ENCODE measurements around the gene KLHL21. TPM values are rescaled to one million over a fixed set of nuclear protein-coding genes. Genes with fewer than 3 reads are reported as not detected.

The KLHL21 gene
- total RNA-seq, 2 donors from 2014 or later, result 142 to 156 TPM

- peak within 1 kb of the TSS; percentile 91 for H3K4me3 ChIP-seq
- DNase-seq (ENCODE audit: low spot score) (peak; percentile 66), ATAC-seq (ENCODE audit: insufficient number of reproducible peaks, low FRiP score, low read depth) (peak; percentile 93)
- no peaks in the 10 kb centered on the region for H3K27me3 ChIP-seq (replicated peaks; ENCODE audit: insufficient read depth)
- no peaks in the 10 kb centered on the region for H3K9me3 ChIP-seq
- peak within 1 kb of the TSS; percentile 50 to 59 for H3K27ac ChIP-seq
- TF ChIP-seq CTCF (IDR thresholded peaks at IDR 0.05), result peak; percentile 98
- peaks cover 14% of the 10 kb centered on the region for H3K36me3 ChIP-seq
- peaks cover 16 to 25% of the 10 kb centered on the region in 2 donors for H3K4me1 ChIP-seq (ENCODE audit: control insufficient read depth in 1 of 2, low read depth in 2 of 2)
Observed at GRCh38 chr1:6554031-6554906, 48.4 kb downstream of the KLHL21 start, which contains the start of gene NOL9. NOL9 (minus strand) TSS chr1:6554513; CDS start chr1:6554502, 11 bp downstream.

- H3K36me3 ChIP-seq, result peaks cover 49% of the 10 kb centered on the region
Observed at GRCh38 chr1:6547301-6547700, 55.4 kb downstream of the KLHL21 start.

GRCh38 chr1:6546326-6546725, 56.3 kb downstream of the KLHL21 start:
- H3K4me1 ChIP-seq (ENCODE audit: control insufficient read depth in 1 of 2, low read depth in 2 of 2), result no peaks in the 10 kb centered on the region
- no peak for DNase-seq (ENCODE audit: low spot score)
- peaks cover 55% of the 10 kb centered on the region for H3K36me3 ChIP-seq
- H3K4me3 ChIP-seq, result no peak overlapping the region
- TF ChIP-seq CTCF (IDR thresholded peaks at IDR 0.05), result no peak
- H3K27ac ChIP-seq, result no peak overlapping the region
- H3K27me3 ChIP-seq (replicated peaks; ENCODE audit: insufficient read depth), result no peaks in the 10 kb centered on the region
- no peak for ATAC-seq (ENCODE audit: insufficient number of reproducible peaks, low FRiP score, low read depth)
- no peaks in the 10 kb centered on the region for H3K9me3 ChIP-seq

More at GRCh38 chr1:6547301-6547700, 55.4 kb downstream of the KLHL21 start:
- Histone ChIP-seq H3K27me3 (replicated peaks; ENCODE audit: insufficient read depth) (no peaks in the 10 kb centered on the region), H3K4me1 (ENCODE audit: control insufficient read depth in 1 of 2, low read depth in 2 of 2) (no peaks in the 10 kb centered on the region), H3K4me3 (no peak overlapping the region), H3K9me3 (no peaks in the 10 kb centered on the region), H3K27ac (no peak overlapping the region)
- ATAC-seq (ENCODE audit: insufficient number of reproducible peaks, low FRiP score, low read depth) (no peak), DNase-seq (ENCODE audit: low spot score) (no peak)
- TF ChIP-seq CTCF (IDR thresholded peaks at IDR 0.05), result no peak

DNA sequence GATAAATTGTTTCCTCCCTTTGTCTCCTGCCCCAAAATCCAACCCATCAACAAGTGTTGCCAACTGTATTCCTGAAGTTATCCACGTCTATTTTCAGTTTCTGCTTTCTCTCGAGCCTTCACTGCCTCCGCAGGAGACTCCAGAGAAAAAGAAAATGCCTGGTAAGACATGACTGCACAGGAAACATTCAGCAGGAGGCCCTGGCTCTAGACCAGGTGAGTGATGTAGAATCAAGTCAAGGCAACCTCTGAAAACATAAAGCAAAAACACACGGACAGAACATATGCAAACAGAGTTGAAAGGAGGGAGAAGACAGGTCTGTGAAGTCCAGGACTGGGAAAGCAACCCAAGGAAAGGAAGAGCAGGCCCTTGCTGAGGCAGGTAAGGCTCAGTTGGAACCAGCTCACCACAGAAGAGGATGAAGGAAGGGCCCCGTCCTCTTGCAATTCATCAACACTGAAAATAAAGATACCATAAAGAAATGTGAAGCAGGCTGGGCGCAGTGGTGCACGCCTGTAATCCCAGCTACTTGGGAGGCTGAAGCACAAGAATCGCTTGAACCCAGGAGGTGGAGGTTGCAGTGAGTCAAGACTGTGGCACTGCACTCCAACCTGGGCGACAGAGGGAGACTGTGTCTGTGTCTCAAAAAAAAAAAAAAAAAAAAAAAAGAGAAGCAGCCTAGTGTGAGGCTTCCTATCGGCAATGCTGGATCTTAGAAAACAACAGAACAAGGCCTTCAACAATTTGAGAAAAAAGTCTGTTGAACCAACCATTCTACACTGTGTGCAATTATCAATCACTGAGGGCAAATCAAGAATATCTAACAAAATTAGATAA, 57.2 kb downstream of the KLHL21 start:
- H3K9me3 ChIP-seq, result no peaks in the 10 kb centered on the region
- peaks cover 56% of the 10 kb centered on the region for H3K36me3 ChIP-seq
- TF ChIP-seq CTCF (IDR thresholded peaks at IDR 0.05), result no peak
- no peaks in the 10 kb centered on the region for H3K27me3 ChIP-seq (replicated peaks; ENCODE audit: insufficient read depth)
- DNase-seq (ENCODE audit: low spot score), result no peak
- ATAC-seq (ENCODE audit: insufficient number of reproducible peaks, low FRiP score, low read depth), result no peak
- H3K4me3 ChIP-seq, result no peak overlapping the region
- no peaks in the 10 kb centered on the region for H3K4me1 ChIP-seq (ENCODE audit: control insufficient read depth in 1 of 2, low read depth in 2 of 2)
- no peak overlapping the region for H3K27ac ChIP-seq

- Histone ChIP-seq H3K4me3 (no peak overlapping the region), H3K4me1 (ENCODE audit: control insufficient read depth in 1 of 2, low read depth in 2 of 2) (no peaks in the 10 kb centered on the region), H3K9me3 (no peaks in the 10 kb centered on the region), H3K27me3 (replicated peaks; ENCODE audit: insufficient read depth) (no peaks in the 10 kb centered on the region), H3K36me3 (peaks cover 49% of the 10 kb centered on the region), H3K27ac (no peak overlapping the region)
- TF ChIP-seq CTCF (IDR thresholded peaks at IDR 0.05), result no peak
- DNase-seq (ENCODE audit: low spot score) (no peak), ATAC-seq (ENCODE audit: insufficient number of reproducible peaks, low FRiP score, low read depth) (no peak)
Observed at GRCh38 chr1:6544831-6545230, 57.8 kb downstream of the KLHL21 start.
